NCI-H510A treated with DMSO at 0.1 percent for 48 hours (cell line): ENCODE results near the gene SRPX2.
A peak's percentile ranks its signal among the peaks of the same experiment; 100 is the strongest.

Experiments
- DNase-seq: peaks from one replicate; lab custom pipeline; 2025; lab: John Stamatoyannopoulos, UW

Gene SRPX2

DNA sequence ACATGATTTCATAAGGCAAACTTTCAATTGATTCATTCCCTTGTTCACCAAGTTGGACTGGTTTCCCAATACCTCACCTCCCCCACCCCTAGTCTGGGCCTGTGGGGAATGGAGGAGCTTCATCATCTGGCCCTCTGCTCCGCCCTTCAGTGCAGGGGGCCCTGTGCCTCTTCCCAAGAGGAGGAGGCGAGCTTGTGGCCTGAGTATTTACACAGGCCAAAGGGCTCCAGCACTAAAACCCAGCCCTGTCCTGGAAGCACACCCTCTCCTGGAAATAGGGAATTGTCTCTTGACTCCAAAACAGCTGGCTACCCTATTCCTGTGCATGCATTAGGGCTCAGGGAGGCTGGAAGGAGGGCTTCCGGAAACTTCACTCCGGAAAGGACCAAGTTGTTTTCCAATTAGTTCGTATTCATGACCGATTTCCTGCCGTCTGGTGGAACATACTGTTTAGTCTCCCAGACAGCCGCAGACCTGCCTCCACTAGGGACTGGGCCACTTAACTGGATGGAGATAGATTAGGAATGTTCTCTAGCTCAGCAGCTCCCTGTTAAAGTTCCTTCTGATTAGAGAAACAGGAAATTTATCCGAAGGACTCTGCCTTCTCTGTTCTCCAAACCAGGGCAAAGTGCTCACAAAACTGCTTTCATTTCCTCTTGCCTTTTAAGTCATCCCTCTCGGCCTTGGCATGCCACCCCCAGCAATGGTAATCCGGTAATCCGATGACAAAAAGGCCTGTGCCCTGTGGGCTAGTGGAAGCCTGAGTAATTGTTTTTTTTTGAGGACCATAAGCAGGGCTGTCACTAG, 5.8 kb downstream of the SRPX2 start:
- DNase-seq: no peak

DNA sequence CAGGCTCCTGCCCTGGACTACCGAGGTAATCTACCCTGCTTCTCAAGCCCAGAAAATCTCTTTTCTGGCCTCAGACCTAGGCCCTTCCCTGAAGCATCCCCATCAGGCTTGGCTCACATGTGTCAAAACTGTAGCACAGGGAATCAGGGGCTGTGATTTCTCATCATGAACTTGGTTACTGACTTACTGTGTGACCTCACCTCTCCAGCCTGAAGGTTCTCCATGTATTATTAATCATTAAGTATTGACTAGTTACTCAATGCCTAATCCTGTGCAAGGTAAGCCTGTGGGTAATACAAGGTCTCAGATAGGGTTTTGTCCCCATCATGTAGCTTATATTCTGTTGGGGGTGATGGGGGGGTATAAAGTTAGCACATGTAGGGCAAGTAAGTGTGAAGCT, 6.8 kb downstream of the SRPX2 start:
- no peak for DNase-seq

DNA sequence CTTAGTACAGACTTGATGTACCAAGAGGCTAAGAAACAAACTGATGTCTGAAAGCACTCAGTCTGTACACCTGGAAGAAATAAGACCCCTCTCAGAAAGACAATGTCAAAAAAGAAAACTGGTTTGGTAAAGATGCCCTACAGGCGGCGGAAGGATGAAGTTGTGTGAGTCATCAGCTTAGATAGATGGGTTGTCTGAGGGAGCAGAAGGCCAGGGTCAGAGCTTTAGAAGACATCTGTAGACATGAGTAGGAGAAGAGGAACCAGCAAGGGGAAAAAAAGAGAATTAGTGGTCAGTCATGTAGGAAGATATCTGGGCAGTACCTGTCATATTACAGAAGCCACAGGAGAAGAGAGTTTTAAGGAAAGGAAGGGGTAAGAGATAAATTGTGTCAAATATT, 8.3 kb downstream of the SRPX2 start:
- DNase-seq: no peak

DNA sequence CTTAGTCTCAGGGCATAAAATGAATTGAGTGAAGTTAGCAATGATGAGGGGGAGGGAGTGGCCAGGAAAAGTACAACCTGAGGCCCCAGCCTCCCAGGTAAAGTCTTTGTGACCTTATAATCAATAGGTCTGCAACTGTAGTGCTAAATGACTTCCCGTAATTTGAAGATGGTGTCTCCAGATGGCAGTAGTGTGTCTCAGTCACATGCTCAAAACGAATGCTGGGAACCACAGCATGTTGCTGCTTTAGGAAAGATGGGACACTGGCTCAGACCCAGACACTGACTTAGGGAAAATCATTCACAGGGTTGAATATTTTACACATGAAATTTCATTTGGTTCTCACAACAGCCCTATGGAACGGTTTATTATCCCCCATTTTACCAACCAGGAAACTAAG, 10.3 kb downstream of the SRPX2 start:
- no peak for DNase-seq

DNA sequence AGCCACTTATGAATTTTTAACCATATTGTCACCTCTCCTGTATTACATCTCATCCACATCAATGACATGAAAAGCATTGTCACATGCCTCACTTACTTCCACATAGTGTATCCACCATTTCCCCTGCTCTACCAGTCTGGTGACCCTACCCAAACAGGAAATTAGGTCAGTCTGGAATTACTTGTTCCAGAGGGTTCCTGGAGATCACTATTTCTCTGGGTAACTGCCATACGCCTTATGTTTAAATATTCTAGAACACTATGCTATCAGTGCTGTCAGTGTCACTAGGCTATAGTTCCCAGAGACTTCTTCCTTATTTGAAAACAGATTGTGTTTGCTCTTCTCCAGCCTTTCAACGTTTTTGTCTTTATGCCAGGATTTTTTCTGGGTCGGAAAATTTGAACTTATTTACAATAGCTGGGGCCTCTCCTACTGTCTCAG, 15.0 kb downstream of the SRPX2 start:
- no peak for DNase-seq

DNA sequence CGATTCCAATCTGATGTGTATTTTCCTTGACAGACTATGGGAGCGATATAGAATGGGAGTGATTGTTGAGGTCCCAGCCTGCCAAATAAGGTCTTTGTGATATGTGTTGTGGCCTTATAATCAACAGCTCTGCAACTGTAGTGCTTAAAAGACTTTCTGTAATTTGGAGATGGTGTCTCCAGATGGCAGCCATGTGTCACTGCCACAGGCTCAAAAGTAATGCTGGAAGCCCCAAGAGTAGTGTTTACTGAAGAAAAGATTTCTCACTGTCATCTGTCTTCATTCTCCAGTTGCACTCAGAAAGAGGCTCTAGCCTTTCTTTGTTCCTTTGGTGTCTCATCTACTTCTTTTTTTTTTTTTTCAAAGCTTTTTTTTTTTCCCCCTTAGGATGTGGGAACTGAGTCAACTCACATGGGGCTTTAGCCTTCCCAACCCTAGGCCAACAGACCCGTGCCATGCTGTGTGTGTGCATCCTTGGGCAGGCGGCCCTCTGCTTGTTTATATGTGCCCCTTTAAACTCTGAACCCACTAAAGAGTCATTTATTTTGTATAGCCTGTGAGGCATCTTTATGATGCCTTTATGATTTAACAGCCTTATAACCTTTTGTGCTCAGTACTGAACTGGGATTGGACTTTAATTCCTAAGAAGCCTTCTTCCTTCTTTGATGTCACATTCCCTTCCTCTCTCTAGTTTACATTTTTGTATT, 15.6 kb downstream of the SRPX2 start:
- no peak for DNase-seq

DNA sequence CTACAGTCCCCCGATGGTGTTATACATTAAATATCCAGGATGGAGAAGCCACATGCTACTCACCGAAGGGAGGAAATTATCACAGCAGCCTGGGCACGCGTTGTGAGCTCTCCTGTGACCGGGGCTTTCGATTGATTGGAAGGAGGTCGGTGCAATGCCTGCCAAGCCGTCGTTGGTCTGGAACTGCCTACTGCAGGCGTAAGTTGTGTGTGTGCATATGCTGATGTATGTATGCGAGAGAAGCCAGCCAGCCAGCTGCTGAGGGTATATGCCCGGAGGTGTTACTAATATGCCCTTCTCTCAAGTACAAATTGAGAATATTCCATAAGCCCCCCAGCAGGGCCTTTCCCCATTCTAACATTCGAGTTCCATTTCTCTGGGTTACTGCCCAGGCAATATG, 18.2 kb downstream of the SRPX2 start:
- DNase-seq: no peak

DNA sequence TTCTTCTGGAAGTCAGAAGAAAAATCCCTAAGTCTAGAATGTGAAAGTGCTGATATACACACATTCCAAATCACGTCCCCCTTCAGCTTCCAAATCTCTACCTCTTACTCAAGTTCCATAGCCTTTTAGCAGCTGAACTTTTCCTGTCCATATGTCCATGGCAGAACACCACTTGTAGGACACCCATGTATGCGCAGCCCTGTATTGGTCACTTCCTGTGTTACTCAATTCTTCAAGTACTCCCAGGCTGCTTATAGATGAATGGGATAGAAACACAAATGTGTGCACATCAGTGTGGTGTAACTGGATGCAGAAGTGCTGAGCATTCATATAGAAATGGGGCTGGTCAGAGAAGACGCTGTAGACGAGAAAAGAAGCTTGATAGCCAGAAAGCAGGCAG, 18.8 kb downstream of the SRPX2 start:
- DNase-seq: no peak

DNA sequence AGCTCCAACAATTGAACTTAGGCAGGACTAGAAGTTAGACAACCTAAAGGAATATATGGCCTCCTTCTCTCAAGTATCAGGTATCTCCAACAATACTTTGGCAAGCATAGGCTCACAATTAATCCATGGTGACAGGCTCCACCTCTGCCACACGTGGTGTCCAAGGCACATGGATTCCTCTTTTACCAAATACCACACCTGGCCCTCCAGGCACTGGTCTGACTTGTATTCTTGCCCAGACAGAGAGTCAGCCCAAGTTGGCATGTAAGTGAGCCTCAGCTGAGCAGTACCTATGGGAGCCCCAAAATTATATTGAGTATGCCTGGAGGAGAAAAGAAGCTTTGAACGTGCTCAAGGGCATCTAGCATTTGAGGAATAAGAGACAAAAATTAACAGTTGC, 19.6 kb downstream of the SRPX2 start:
- DNase-seq: peak; percentile 21

DNA sequence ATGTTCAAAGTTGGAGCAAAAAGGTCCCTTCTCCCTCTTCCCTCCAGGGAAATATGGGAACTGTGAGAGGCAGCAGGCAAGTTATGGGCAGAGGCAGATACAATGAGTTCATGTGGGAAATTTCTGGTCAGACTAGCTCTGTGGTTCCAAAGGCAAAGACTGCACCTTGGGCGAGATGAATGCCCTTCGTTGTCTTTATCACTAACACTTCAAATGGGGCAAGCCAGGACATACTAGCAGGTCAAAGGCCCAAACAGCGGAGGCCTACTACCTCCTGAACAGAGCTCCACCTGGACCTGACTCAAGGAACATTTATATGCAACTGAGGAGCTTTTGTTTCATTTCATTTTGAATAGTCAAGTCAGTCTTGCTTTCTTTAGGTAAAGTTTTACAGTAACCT, 29.0 kb downstream of the SRPX2 start:
- no peak for DNase-seq

DNA sequence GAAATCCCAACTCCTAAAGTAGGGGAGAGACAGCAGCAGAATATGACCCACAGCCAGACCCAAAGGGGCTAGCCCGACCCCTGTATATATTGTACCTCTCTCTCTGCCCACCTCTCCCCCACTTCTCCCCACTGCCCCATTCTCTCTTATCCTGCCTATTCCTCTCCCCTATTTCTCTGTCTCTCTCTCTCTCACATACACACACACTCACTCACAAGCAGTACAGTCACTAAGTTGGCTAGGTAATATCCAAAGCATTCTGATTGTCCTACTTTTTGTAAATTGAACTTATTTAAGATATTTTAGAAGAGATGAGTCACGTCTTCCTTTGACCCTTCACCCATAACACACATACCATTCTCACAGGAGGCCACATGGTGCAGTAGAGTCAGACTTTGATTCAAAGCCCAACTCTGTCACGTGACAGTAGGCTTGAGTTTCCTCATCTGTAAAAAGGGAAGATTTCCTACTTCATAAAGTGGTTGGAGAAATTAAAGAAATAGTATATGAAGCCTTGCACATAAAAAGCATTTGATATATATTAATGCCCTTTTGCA, 29.5 kb downstream of the SRPX2 start:
- DNase-seq: no peak

DNA sequence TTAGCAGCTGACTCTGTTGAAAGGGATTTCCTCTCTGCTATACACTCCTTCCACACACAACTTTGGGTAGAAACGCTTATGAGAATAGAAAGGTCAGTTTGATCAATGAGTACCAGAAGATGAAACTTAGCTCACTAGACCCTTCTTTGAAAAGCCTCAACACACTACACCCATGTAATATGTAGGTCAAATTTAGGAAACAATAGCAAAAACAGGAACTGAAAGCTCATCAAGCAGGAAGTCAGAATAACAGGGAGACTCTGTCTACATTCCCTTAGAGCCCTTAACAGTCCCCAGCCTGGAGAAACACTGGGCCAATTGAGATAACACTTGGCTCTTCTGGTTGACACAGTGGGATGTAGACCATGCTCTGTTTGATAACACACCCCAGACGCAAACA, 30.7 kb downstream of the SRPX2 start:
- DNase-seq: no peak

DNA sequence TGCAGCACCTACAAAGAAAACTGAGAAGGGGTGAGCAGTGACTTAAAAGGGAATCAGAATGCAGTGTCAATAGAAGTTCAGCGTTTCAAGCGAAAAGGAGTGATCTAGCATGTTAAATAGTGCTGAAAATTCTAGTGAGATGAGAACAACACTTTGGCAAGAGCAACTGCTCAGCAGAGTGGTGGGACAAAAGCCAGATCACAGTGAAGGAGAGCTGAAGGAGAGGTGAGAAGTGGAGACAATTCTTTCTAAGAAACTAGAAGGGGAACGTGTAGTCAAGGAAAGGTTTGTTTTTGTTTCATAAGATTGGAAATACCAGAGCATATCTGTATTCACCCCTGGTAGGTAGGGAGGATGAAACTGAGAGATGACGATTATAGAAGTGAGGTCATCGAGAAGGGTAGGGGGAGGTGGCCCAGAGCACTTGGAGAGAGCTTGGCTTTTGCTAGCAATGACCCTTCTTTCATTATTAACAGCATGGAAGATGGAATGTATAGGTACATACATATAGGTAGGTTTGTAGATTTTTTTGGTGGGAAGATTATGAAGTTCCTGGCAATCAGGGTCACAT, 33.7 kb downstream of the SRPX2 start:
- no peak for DNase-seq

DNA sequence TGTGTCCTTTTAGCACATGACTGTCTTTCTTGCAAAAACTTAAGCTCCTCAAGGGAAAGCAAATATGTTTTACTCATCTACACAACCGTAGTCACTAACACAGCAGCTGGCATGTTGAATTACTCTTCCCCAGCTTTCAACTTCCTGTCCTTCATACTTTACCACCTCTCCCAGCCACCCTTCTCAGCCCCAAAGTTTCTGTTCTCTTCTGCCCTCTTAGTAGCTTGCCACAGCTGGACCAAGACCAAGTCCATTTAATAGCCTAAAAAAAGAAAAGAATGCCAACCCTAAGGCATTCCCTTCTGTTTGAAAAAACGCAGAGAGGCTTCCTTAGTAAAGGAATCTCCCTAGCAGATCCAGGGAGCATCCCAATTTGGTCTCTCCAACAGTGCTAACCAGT, 36.8 kb downstream of the SRPX2 start:
- no peak for DNase-seq

DNA sequence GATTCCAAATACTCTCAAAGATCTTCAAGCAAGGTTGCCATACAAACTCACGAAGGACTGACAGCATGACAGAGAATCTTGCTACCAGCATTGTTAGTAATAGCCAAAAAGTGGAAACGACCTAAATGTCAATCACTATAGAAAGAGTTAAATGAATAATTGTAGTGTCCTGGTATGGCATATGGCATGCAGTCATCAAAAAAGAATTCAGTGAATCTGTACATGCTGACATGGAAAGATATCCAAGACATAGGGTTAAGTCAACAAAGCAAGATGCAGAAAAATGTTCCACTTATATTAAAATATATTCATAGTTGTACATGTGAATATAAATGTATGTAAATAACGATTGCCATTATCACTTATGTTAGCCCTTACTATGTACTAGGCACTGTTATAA, 37.6 kb downstream of the SRPX2 start:
- no peak for DNase-seq

DNA sequence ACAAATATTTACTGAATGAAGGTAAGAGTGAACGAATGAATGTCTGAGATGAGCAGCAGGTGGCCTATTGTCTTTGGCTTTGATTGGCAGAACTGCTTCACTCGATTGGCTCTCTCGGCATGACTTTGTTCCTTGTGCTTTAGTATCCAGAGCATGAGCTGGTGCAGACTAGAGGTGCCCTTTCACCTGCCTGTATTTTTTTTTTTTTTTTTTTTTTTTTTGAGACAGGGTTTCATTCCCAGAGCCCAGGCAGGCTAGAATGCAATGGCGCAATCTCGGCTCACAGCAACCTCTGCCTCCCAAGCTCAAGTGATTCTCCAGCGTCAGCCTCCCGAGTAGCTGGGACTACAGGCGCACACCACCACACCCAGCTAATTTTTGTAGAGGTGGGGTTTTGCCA, 38.9 kb downstream of the SRPX2 start:
- no peak for DNase-seq

DNA sequence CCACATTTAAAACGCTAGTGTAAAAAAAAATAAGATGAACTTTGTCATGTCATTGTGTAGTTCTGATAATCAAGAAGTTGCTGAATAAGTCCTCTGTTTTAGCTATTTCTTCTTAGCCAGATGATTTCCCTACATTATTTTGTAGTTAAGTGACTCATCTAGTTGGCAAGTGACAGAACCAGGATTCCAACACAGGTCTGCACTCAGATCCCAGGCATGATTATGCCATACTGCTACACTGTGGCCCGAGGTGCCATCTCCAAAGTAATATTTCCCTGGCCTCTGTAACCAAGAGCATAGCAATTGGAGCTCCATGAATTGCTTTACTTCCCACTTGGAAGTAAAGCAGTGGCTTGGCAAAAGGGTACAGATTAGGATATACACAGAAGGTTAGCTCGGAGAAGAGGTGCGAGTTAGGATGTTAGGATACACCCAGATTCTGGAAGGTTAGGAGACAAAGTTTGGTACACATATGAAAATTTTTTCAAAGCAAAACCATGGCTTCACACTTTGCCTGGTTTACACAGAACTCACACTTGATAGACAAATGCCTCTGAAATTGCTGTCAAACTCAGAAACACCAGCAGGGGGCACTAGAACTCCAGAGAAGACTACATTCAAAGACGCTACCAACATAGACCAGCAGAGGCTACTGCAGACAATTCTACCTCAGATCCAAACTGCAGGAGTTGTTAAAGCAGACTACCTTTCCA, 41.4 kb downstream of the SRPX2 start:
- peak; percentile 70 for DNase-seq

DNA sequence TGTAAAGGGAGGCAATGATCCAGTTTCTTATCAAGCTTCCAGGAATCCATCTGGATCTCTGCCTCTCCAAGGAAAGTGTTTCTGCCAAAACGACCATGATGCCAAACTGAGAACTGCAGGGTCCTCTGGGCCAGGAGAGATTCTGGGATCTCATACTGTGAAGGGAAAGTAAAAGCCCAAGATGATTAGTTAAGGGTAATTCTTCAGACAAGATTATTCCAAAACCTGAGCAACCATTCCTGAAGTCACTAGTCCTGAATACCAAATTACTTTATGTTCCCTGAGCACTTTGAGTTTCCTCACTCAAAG, 42.0 kb downstream of the SRPX2 start:
- no peak for DNase-seq

DNA sequence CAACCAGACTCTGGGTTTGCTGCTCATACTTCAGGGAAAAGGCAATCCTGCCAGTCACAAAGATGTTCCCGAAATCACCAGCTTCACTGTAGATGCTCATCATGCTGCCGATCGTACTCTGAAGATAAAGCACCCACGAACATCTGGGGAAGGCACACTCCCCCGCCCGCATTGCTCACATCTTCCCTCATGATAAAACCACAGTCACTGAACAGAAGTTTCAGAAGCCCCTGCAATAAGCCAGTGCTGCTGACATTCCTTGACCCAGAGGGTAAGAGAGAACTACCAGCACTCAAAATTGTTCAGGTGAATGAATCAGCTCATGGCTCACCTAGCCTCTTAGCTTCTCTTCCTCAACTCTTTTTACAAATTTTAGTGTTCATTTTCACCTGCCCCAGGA, 43.1 kb downstream of the SRPX2 start:
- no peak for DNase-seq

DNA sequence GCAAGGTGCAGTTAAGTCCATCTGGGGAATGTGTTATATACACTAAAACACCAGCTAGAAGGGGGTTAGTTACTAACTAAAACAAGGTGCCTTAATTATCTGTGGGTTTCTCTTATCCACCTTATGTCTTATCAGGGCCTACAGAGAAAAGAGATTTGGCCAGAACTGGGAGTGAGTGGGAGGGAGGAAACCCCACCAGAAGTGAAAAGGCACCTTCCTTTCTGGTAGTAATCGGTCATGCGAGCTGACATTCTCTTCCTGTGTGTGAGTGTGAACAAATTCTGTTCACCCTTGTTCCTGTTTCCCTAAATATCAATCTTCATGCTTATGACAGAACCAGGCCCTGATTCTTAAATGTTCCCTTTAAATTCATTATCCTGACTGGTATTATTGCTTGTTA, 43.5 kb downstream of the SRPX2 start:
- DNase-seq: no peak

DNA sequence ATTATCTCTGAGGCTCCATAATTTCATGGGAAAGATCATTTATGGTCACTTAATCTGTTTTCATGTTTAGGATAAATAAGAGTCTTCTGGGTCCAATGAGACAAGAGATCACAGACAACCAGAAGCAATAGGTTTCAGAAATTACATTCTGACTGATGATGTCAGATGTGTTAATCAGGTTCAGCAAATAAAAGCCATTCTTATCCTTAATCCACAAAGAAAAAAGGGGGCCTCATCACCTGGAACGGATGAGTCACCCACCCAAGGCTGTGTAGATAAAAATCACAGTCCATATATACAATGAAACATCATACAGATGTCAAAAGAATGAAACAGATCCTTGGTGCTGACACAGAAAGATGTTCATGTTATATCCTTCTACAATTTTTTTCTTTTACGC, 51.3 kb downstream of the SRPX2 start:
- DNase-seq: no peak

DNA sequence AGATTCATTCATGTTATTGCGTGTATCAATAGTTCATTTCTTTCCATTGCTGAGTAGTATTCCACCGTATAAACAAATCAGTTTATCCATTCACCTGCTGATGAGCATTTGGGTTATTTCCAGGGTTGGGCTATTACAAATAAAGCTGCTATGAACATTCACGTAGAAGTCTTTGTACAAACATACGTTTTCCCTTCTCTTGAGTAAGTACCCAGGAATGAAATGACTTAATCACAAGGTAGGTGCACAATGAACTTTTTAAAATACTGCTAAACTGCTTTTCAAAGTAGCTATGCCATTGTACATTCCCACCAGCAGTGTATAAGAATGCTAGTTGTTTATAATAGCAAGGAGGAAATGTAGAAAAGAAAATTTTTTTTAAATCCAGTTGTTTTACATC, 52.0 kb downstream of the SRPX2 start:
- DNase-seq: no peak
